Airway epithelial cell (primary cell): Measurements from ENCODE around the gene MTOR. TPM values are rescaled to one million over a fixed set of nuclear protein-coding genes. Genes with fewer than 3 reads are reported as not detected.

Experiments used
- total RNA-seq: library from RNA; depleted of rRNA; stranded (reverse); fragments of >200 nt; gene quantifications from 2 replicates; pipeline ENCODE4 v1.2.3, GENCODE V29; 2015

The MTOR gene
- 25.2 and 31.5 TPM in 2 replicates for total RNA-seq

GRCh38 chr1:11262171-11263049, at the start of gene MTOR:
TSS of gene MTOR (minus strand) at chr1:11262551. CDS start at chr1:11259409, 3,142 bp downstream.

GRCh38 chr1:11272832-11273594, 10.7 kb upstream of the MTOR start, which contains the start of gene UBIAD1:
TSS of gene UBIAD1 (plus strand) at chr1:11273198. CDS start at chr1:11273532, 334 bp downstream.

GRCh38 chr1:11188858-11189451, 73.4 kb downstream of the MTOR start, which contains the start of gene ANGPTL7:
TSS of gene ANGPTL7 (plus strand) at chr1:11189355. CDS start at chr1:11189580, 225 bp downstream.

GRCh38 chr1:11099310-11100148, 162.8 kb downstream of the MTOR start, which contains the start of gene EXOSC10:
TSS of gene EXOSC10 (minus strand) at chr1:11099869. CDS start at chr1:11099831, 38 bp downstream.

GRCh38 chr1:11059968-11060830, 202.2 kb downstream of the MTOR start, which contains the start of gene SRM:
TSS of gene SRM (minus strand) at chr1:11060018. CDS start at chr1:11059943, 75 bp downstream.

Other genes starting within 250 kb of the MTOR start
- 67.2 and 76.6 TPM in 2 replicates for gene TARDBP, start 249.9 kb downstream of the MTOR start, total RNA-seq
- gene MASP2, start 215.3 kb downstream of the MTOR start, total RNA-seq = 0.35 TPM in 1 of 2 replicates, not detected in the other
- 78.6 and 94.9 TPM in 2 replicates for gene SRM, start 202.5 kb downstream of the MTOR start, total RNA-seq
- 39.2 and 51.6 TPM in 2 replicates for gene EXOSC10, start 162.7 kb downstream of the MTOR start, total RNA-seq
- gene ANGPTL7, start 73.2 kb downstream of the MTOR start, total RNA-seq = not detected in 2 replicates
- 4.5 and 7.2 TPM in 2 replicates for gene UBIAD1, start 10.6 kb upstream of the MTOR start, total RNA-seq
- 0.37 and 0.71 TPM in 2 replicates for gene DISP3, start 216.6 kb upstream of the MTOR start, total RNA-seq